IMR-90 (cell line): ENCODE results near the gene NEK11. TPM values are rescaled to one million over a fixed set of nuclear protein-coding genes. Genes with fewer than 3 reads are reported as not detected.

Experiments
- ATAC-seq: fragments of 200-7000 bp; cut with Tn5 transposase; 2 replicates; pipeline ENCODE4 v1.9.1; 2020; ENCODE audit warnings: low read depth, mild to moderate bottlenecking, moderate library complexity
- BruUV-seq: library from RNA; stranded (reverse); fragments of 400-500 nt; replicated peaks from 2 replicates; lab custom pipeline; 2021; lab: Mats Ljungman, UMichigan
- CTCF ChIA-PET: fragments of 300-600 bp; formaldehyde crosslinking; extraction: SDS; loops from one replicate; lab custom pipeline; 2021; ENCODE audit warnings: antibody characterized with exemption; lab: Yijun Ruan, JAX
- POLR2A ChIA-PET: fragments of 300-600 bp; sonication (Branson Sonifier 250); formaldehyde crosslinking; loops from one replicate; lab custom pipeline; 2022; ENCODE audit warnings: antibody characterized with exemption; ENCODE audit not compliant: unreplicated experiment; lab: Charles Lee
- DNase-seq: peaks from one replicate; pipeline ENCODE4 v3.0.0; 2013
- H2AFZ ChIP-seq: replicated peaks from 2 replicates; pipeline ENCODE3; 2013; ENCODE audit warnings: low read length, mild to moderate bottlenecking; ENCODE audit not compliant: poor library complexity
- H2AK5ac ChIP-seq: 2 replicates; pipeline ENCODE4 v1.6.1; 2013; ENCODE audit warnings: low read depth, low read length, inconsistent platforms
- H2AK9ac ChIP-seq: replicated peaks from 2 replicates; pipeline ENCODE3; 2013; ENCODE audit warnings: mild to moderate bottlenecking, low read depth, low read length, moderate library complexity; ENCODE audit not compliant: poor library complexity
- H2BK120ac ChIP-seq: 2 replicates; pipeline ENCODE4 v1.6.1; 2013; ENCODE audit warnings: low read depth, low read length, inconsistent platforms
- H2BK15ac ChIP-seq: 3 replicates; pipeline ENCODE4 v1.6.1; 2013; ENCODE audit warnings: low read depth, low read length, inconsistent platforms
- H2BK20ac ChIP-seq: 2 replicates; pipeline ENCODE4 v1.6.1; 2013; ENCODE audit warnings: low read depth, mild to moderate bottlenecking, inconsistent platforms, low read length, moderate library complexity
- H2BK5ac ChIP-seq: 2 replicates; pipeline ENCODE4 v1.6.1; 2013; ENCODE audit warnings: mild to moderate bottlenecking, low read depth, low read length, inconsistent platforms; ENCODE audit not compliant: poor library complexity, severe bottlenecking
- H3K14ac ChIP-seq: replicated peaks from 2 replicates; pipeline ENCODE4 v1.6.1; 2013; ENCODE audit warnings: low read depth, low read length, inconsistent platforms
- H3K18ac ChIP-seq: 2 replicates; pipeline ENCODE4 v1.6.1; 2013; ENCODE audit warnings: low read depth, low read length, control low read depth
- H3K23ac ChIP-seq: 2 replicates; pipeline ENCODE4 v1.6.1; 2013; ENCODE audit warnings: low read depth, low read length, inconsistent platforms
- H3K27ac ChIP-seq: 2 replicates; pipeline ENCODE4 v1.5.1; 2013; ENCODE audit warnings: mild to moderate bottlenecking, control low read depth, low read length; ENCODE audit not compliant: insufficient read depth
- H3K27me3 ChIP-seq: 2 replicates; pipeline ENCODE4 v1.6.1; 2013; ENCODE audit warnings: low read length; ENCODE audit not compliant: control insufficient read depth, insufficient read depth
- H3K36me3 ChIP-seq: 2 replicates; pipeline ENCODE4 v1.6.1; 2013; ENCODE audit warnings: low read length, mixed read lengths; ENCODE audit not compliant: control insufficient read depth, insufficient read depth
- H3K4ac ChIP-seq: 2 replicates; pipeline ENCODE4 v1.6.1; 2013; ENCODE audit warnings: low read depth, low read length, inconsistent platforms
- H3K4me1 ChIP-seq: 2 replicates; pipeline ENCODE4 v1.6.1; 2013; ENCODE audit warnings: low read length, mixed read lengths; ENCODE audit not compliant: control insufficient read depth, insufficient read depth
- H3K4me2 ChIP-seq: 2 replicates; pipeline ENCODE4 v1.6.1; 2013; ENCODE audit warnings: low read depth, mild to moderate bottlenecking, control low read depth, low read length, moderate library complexity
- H3K4me3 ChIP-seq: 2 replicates; pipeline ENCODE4 v1.5.1; 2013; ENCODE audit warnings: low read depth, mild to moderate bottlenecking, control low read depth, low read length, moderate library complexity; ENCODE audit not compliant: insufficient read depth
- H3K56ac ChIP-seq: 2 replicates; pipeline ENCODE4 v1.6.1; 2013; ENCODE audit warnings: low read length, inconsistent platforms; ENCODE audit not compliant: insufficient read depth; ENCODE audit errors: extremely low read depth
- H3K79me1 ChIP-seq, 2 experiments: 2 replicates each; pipeline ENCODE4 v1.6.1; 2013; ENCODE audit warnings: low read length in 2 of 2, inconsistent platforms in 1 of 2, low read depth in 1 of 2
- H3K9ac ChIP-seq: 2 replicates; pipeline ENCODE4 v1.6.1; 2013; ENCODE audit warnings: low read depth, low read length, control low read depth
- H3K9me1 ChIP-seq: 2 replicates; pipeline ENCODE4 v1.6.1; 2013; ENCODE audit warnings: low read length, inconsistent platforms; ENCODE audit not compliant: insufficient read depth
- H3K9me3 ChIP-seq: 2 replicates; pipeline ENCODE4 v1.6.1; 2013; ENCODE audit warnings: low read length; ENCODE audit not compliant: control insufficient read depth, insufficient read depth
- H4K20me1 ChIP-seq: 2 replicates; pipeline ENCODE4 v1.6.1; 2013; ENCODE audit warnings: low read length, inconsistent platforms; ENCODE audit not compliant: insufficient read depth
- H4K5ac ChIP-seq: 2 replicates; pipeline ENCODE4 v1.6.1; 2013; ENCODE audit warnings: mild to moderate bottlenecking, low read depth, low read length, control low read depth
- H4K8ac ChIP-seq, 2 experiments: 2 replicates each; pipeline ENCODE4 v1.6.1; 2013; ENCODE audit warnings: low read depth in 2 of 2, low read length in 2 of 2, control low read depth in 1 of 2, inconsistent platforms in 1 of 2
- H4K91ac ChIP-seq: 2 replicates; pipeline ENCODE4 v1.6.1; 2013; ENCODE audit warnings: low read depth, low read length, inconsistent platforms; ENCODE audit not compliant: insufficient read depth
- CTCF ChIP-seq: conservative IDR thresholded peaks from 2 replicates; pipeline ENCODE4 v1.5.1; 2012; ENCODE audit warnings: mild to moderate bottlenecking, low read depth, low read length, improper control_type of control experiment
- RAD21 ChIP-seq: IDR thresholded peaks from 2 replicates; pipeline ENCODE4 v1.6.1; 2012; ENCODE audit warnings: low read length, improper control_type of control experiment
- RCOR1 ChIP-seq: IDR thresholded peaks from 2 replicates; pipeline ENCODE4 v1.6.1; 2012; ENCODE audit warnings: mild to moderate bottlenecking, low read length, improper control_type of control experiment; ENCODE audit not compliant: insufficient replicate concordance
- SMC3 ChIP-seq: fragments of 150-350 bp; IDR thresholded peaks from 2 replicates; pipeline ENCODE4 v1.6.1; 2016; ENCODE audit warnings: low read depth, mild to moderate bottlenecking, antibody characterized with exemption, low read length, moderate library complexity
- USF2 ChIP-seq: fragments of 150-350 bp; IDR thresholded peaks from 2 replicates; pipeline ENCODE4 v1.6.1; 2017; ENCODE audit warnings: mild to moderate bottlenecking, antibody characterized with exemption, low read length, low read depth
- WGBS, 2 experiments: methylation state at CpG; one replicate each; pipeline versions ENCODE4 v1.1.5 to v1.1.7; 2013; ENCODE audit warnings: missing lambda C conversion rate in 2 of 2; ENCODE audit not compliant: insufficient read length in 1 of 2; ENCODE audit errors: extremely low coverage in 2 of 2; 5-methylcytosine and 5-hydroxymethylcytosine counted together
- dilution Hi-C: fragments of 300-500 bp; cut with HindIII; formaldehyde crosslinking; loops from one replicate; pipeline ENCODE4 v1.14.3; 2018; ENCODE audit warnings: low sequenced_read_pairs; ENCODE audit not compliant: unreplicated experiment
- in situ Hi-C: fragments of 300-500 bp; cut with MboI; formaldehyde crosslinking; loops from 3 replicates; pipeline ENCODE4 v1.14.3; 2019; ENCODE audit warnings: low sequenced_read_pairs, inconsistent platforms, mixed read lengths
- intact Hi-C: fragments of 100-400 bp; cut with micrococcal nuclease; formaldehyde crosslinking; loops from 2 replicates; pipeline ENCODE4 v1.10.0; 2022
- polyA plus RNA-seq, 3 experiments: library from polyadenylated mRNA; depleted of rRNA; stranded (reverse); fragments of >200 nt; gene quantifications; 2 replicates each; pipeline ENCODE4 v1.2.3, GENCODE V29; 2012; ENCODE audit warnings: low replicate concordance in 1 of 3
- total RNA-seq: library from RNA; depleted of rRNA; stranded (reverse); fragments of >200 nt; gene quantifications from 2 replicates; pipeline ENCODE4 v1.2.3, GENCODE V29; 2012

NEK11 gene
- total and polyA plus RNA-seq, 2 of the 4 experiments (the other 2 are of a cell fraction), result 1.1 to 1.6 TPM

GRCh38 chr3:131033480-131034080, 6.9 kb downstream of the NEK11 start:
- Histone ChIP-seq H3K4me1 (peaks cover 4% of the 10 kb centered on the region), H3K4me2 (no peak overlapping the region), H4K91ac (no peak overlapping the region), H3K36me3 (no peaks in the 10 kb centered on the region), H4K20me1 (peaks cover 4% of the 10 kb centered on the region; the same call in 1 of the 2 replicates), H2AK9ac (no peak overlapping the region), H2BK5ac (no peak overlapping the region), H3K27me3 (no peaks in the 10 kb centered on the region), H2AFZ (no peak overlapping the region), H3K18ac (no peak overlapping the region), H3K79me1 (no peaks in the 10 kb centered on the region), H4K5ac (no peak overlapping the region), H4K8ac (no peak overlapping the region), H3K23ac (no peak overlapping the region), H3K56ac (no peak overlapping the region), H2BK20ac (no peak overlapping the region), H3K4ac (no peak overlapping the region), H2BK120ac (no peak overlapping the region), H3K9me1 (no peaks in the 10 kb centered on the region), H3K9me3 (no peaks in the 10 kb centered on the region), H3K27ac (no peak overlapping the region), H2BK15ac (no peak overlapping the region), H3K4me3 (no peak overlapping the region), H3K14ac (no peak overlapping the region), H2AK5ac (no peak overlapping the region), H3K9ac (no peak overlapping the region)
- CTCF ChIA-PET, result interaction anchor here (1.0 to 1.3 kb wide), 4 partner anchors 14 to 996 kb away, joined by 3 to 4 read pairs (median 4); no protein-coding TSS in a partner anchor
- peak; percentile 55 for DNase-seq
- TF ChIP-seq USF2 (no peak), RAD21 (peak; percentile 69), RCOR1 (no peak), SMC3 (peak; percentile 53), CTCF (peak; percentile 66)
- no TSS peak for BruUV-seq
- POLR2A ChIA-PET, result no interaction called here
- ATAC-seq, result peak; percentile 66; the same call in 1 of the 2 replicates
- dilution Hi-C loops, result no loop called here
- in situ Hi-C loops, result loop anchor here (25.0 kb wide), 2 partner anchors 454 to 1004 kb away; partner anchors contain the start of gene CPNE4
- WGBS, 2 experiments, result no CpG with 5 or more reads among the region's 1 CpG
- intact Hi-C loops, result loop anchor here (1.0 to 10.0 kb wide), 7 partner anchors 109 to 1001 kb away; partner anchors contain the start of gene CPNE4
